Activated naive CD4-positive, alpha-beta T cell treated with anti-CD3 and anti-CD28 coated beads, Interleukin-2, amount 50 U/mL, for 16 hours (primary cell): ENCODE results near the gene SIAH2.

Experiments used
- DNase-seq: peaks from one replicate; pipeline ENCODE4 v3.0.0-alpha.2; 2020

SIAH2 gene

DNA sequence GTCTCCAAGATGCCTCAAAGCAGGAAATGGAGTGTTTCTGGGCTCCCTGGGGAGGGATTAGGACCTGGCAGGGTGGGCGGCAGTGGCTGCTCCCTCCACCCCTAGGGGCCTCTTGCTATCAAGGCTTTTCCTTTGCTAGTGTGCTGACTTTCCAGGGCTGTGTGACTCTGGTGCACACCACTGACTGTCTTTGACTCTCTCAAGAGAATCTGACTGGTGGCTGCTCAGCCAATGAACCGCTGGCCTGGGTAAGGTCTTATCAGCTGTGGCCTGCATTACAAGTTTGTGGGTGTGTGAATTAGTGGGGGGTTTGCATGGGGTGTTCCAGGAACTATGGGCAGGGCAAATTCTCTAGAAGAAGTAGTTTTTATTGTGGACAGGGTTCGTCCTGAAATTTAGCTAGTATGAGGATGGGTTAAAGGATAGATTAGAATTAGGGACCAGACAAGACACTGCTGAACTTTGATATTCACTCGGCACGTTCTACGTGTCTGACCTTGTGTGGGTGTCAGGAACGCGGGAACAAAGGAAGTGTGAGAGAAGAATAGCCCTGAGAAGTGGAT lies 29.5 kb downstream of the SIAH2 start:
- DNase-seq, result no peak

DNA sequence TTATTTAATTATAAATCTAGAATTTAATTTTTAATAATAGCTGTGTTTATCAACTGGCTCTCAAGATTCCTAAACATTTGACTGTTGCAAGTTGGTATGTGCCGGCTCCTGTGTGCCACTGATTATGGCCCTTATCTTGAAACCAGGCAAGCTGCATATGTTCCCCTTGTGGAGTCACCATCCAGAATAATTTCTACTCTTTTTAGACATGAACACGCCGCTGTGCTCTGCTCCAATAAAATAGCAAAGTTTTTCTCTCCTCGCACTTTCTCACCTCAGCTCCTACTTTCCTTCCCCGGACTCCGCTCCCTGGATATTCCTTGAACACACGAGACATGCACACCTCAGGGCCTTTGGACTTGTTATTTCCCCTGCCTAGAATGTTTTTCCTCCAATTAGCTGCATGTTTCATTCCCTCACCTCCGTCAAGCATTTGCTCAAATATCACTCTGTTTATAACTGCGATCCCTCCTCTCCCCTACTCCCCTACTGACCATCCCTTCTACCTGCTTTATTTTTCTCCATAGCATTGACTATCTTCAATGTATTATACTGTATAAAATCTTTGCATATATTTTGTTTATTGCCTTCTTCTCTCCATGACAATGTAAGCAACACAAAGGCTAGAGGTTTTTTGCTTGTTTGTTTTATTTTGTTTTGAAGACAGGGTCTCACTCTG lies 33.1 kb downstream of the SIAH2 start:
- DNase-seq, result no peak

DNA sequence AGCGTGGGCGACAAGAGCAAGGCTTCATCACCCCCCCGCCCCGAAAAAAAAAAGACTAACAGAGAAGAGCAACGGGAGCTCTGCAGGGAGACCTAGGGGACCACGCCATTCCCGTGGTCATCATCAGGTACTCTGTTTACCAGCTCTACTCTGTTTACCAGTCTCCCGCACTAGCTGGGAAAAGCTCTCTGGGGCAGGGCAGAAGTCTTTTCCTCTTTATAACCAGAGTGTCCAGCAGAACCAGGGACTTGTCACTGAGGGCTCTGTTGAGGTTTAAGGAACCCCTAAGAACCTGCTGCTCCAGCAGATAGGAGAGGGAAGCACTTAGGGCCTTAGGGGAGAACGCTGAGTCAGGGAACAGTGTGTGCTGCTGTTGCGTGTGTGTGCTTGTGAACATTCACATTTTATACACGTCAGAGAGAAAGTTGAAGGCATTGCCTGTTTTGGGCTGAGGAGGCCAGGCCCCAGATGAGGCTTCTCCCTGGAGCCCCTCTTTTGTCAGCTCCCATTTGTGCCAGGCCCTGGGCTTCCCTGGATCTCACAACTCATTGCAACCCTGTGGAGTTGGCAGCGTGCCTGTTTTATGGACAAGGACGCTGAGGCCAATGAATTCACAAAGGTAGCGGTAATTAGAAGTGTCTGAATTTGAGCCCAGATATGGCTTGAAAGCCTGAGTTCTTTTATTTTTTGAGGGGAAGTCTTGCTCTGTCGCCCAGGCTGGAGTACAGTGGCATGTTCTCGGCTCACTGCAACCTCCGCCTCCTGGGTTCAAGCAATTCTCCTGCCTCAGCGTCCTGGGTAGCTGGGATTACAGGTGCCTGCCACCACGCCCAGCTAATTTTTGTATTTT lies 35.1 kb downstream of the SIAH2 start:
- no peak for DNase-seq

DNA sequence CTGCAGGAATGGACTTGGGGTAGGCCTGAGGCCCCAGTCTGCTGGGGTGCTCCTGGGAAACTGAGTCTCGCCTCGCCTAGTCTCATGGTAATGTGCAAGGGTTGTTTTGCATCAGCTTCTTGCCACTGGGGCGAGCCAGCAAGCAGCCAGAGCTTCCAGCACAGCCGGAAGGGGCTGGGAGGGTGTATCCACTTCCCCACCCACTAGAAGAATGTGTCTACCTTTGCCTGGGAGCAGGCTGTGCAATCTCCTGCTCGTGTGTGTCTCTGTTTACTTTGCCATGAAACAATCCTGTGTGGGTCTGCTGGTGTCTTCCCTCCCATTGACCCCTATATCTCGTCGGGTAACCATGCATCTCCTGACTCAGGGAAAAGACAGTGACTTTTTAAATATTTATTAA lies 37.4 kb downstream of the SIAH2 start:
- no peak for DNase-seq

DNA sequence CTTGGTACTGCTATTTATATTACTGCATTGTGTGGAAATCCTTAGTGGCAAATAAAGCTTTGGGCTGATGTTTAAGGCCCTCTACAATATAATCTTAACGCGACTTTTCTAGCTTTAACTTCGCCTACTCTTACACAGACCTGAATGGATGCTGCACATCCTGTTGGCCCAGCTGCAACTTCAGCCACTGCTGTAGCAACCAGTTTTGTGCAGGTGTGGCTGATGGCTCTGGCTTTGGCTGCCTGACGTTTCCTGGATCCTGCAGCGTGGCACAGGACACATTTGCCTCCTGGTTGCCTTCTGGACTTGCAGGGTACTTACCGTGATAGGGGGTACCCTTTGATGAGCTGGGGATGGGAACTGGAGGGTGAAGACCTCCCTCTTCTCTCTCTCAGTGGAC lies 39.0 kb downstream of the SIAH2 start:
- DNase-seq, result no peak

DNA sequence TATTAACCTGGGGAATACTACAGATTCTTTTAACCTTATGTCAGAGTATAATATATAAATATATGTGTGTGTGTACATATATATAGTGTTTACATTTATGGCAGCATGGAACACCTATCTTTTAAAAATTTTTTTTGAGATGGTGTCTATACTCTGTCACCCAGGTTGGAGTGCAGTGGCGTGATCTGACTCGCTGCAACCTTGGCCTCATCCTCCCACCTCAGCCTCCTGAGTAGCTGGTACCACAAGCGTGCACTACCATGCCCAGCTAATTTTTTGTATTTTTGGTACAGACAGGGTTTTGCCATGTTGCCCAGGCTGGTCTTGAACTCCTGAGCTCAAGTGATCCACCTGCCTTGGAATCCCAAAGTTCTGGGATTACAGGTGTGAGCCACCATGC lies 40.7 kb downstream of the SIAH2 start:
- DNase-seq, result no peak

DNA sequence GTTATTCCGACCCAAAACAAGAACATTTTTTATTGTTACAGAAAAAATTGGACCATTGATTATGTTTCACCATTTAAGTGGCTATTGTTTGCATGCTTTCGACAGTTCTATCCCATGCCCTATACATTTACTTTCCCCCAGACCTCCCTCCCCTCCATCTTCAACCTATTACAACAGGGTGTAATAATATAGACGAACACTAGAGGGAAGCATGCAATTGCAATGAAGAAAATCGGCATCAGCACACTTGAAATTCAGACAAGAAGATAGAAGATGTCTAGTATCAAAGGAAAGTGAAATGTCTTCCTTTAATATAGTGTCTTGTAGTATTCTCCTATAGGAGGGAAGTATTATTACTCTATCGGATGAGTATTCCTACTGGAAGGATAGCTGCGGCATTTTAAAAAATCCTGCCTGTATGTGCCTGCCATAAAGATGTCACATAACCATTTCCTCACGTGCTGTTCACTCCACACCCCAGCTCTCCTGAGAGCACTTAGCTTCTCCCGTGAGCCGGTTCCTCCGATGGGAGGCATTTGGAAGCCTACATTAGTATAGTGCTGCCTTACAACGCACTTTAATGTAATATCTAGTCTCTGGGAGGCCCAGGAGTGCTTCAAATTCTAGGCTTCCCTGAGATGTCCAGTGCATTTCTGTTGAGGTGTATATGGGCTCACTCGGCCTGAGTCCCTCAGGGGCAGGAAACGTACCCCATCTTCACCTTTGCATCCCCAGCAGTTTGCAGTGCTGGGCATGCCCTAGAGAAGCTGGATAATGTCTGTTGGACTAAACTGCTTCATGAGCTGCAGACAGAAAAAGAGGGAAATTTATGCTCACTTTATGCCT lies 41.5 kb downstream of the SIAH2 start:
- DNase-seq, result no peak

DNA sequence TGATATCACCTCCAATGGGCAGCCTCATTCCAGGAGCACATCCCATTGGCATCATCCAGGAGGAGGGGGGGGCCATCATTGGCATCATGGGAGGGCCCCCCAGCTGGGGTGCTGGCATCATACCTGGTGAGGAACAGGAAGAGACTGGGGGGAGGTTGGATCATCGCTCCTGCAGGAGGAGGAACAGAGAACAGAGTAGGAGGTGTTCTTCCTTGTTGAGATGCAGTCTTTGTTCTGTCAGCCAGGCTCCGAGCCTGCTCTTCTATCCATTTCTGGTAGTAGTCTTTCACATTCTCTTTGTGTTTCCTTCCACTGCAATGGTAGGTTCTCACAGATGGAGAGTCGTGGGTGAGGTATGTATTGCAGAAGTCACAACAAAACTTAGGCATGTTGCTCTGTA lies 42.5 kb downstream of the SIAH2 start:
- DNase-seq, result no peak

DNA sequence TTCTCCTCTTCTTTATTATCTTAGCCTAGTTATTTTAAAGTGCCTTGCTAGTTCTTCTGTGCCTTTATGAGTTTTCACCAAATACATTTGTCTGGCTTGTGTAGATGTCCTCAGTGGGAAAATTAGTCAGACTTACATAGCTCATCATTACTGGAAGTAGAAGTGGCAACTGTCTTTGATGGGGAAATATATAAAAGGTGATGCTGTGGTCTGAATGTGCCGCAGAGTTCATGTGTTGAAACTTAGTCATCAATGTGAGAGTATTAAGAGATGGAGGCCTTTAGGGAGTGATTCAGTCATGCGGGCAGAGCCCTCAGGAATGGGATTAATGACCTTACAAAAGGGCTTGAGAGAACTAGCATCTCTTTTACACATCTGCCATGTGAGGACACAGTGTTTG lies 52.9 kb downstream of the SIAH2 start:
- DNase-seq, result no peak

DNA sequence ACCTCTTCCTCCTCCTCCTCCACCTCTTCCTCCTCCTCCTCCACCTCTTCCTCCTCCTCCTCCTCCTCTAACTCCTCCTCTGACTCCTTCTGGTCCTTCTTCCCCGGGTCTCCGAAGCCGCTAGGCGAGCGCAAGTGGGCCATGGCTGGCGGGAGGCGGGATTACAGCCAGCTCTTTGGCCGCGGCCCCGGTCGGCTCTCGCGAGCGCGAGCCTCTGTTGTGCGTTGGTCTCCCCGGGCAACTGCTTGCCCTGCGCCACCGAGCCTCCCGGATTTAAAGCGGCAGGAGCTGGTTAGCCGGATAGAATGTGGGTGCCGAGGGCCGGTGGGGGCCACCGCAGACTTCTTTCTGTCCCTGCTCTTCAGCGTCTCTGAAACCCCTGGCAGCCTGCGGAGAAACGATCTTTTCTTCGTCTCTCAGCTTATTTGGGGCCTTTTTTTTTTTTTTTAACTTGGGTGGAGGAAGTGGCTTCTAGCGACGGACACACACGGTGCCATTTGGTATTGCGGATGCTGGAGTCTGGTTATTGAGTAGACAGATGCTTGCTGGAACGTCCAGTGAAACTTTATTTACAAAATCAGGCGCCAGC lies 59.1 kb downstream of the SIAH2 start, which contains the start of gene ERICH6:
Gene ERICH6, minus strand, starts transcription at position 165 of the 589 bp plus-strand sequence. Its CDS starts 22 bp downstream, at position 143.
- DNase-seq, result peak; percentile 73

DNA sequence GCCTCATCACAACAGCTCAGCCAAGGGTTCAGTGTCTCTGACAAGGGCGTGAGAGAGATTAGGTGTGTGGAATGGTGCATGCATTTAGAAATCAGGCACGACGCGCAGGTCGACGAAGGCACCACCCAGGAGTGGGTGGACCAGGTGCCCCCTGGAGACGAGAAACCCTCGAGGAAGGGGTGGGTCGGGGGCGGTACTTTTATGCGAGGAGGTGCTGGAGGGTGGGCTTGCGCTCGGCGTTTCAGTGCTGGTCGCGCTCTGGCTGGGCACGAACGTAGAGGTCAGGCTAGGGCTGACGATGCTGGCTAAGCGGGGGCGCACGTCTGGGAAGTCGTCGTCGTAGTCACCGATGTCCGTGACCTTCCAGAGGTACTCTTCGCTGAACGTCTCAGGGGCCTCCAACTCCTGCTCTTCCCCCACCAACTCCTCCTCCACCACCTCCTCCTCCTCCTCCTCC lies 59.6 kb downstream of the SIAH2 start:
- peak; percentile 36 for DNase-seq

DNA sequence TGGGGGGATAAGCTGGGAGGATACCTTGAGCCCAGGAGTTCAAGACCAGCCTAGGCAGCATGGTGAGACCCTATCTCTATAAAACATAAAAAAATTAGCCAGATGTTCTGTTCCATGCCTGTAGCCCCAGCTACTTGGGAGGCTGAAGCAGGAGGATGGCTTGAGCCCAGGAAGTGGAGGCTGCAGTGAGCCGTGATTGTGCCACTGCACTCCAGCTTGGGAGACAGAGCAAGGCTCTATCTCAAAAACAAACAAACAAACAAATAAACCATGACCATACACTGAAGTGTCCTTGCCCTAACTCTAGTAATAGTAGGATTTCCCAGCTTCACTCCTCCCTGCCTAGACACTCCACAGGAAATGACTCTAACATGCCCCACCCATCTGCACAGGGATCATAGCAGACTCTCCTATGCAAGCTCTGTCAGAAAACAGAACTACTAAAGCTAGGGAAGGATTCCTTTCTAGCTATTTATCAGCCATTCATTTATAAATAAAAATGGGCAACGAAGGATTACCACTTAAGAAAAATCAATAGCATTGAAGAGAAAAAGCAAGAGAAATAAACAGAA lies 63.8 kb downstream of the SIAH2 start:
- DNase-seq, result no peak

DNA sequence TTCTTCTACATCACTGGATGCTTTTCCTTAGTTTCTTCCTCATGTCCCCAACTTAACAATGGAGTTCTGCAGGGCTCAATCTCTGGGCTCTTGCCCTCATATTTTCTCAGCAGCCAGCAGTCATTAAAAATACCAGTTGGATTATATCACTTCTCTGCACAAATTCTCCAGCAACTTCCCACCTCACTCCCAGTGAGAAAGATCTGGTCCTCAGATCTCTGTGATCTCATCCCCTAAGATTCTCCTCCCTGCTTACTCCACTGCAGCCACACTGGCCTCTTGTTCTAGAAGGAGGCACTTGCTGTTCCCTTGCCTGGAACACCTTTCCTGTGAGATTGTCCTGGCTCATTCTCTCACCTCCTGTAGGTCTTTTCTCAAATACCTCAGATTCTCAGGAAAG lies 65.3 kb downstream of the SIAH2 start:
- no peak for DNase-seq

DNA sequence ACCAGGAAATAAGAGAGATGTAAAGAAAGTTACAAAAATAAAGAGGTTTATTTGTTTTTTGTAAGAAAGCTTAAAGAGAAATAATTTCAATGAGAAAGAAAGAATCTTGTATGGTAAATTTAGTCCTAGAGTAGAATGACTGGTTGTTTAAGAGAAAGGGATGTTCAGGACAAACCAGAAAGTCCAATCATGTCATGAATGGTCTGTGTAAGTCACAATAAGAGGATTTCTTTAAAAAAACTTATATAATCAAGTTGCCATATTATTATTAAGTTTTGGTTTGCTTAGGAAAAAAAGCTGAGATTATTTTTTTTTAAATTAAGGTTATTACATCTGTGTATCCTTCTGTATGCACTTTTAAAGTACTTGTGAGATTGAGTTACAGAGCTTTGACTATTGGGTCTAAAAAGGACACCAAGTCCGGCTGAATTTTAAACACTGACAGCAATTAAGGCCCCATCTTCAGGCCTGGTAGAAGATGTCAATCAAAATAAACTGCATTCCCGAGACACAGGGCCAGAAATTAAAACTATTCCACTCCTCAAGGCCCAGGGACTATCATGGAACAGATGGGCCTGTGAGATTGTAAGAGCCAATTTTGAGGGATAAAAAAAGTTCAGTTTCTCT lies 71.4 kb downstream of the SIAH2 start:
- DNase-seq, result no peak
